Epithelial cell of esophagus (primary cell): ENCODE data around the gene SORL1.

ENCODE experiments used
- DNase-seq: peaks from one replicate; pipeline ENCODE4 v3.0.0; 2010; ENCODE audit warnings: low read depth
- H3K4me3 ChIP-seq: 2 replicates; pipeline ENCODE4 v1.5.1; 2011; ENCODE audit warnings: mild to moderate bottlenecking, low read length, control low read depth
- CTCF ChIP-seq: IDR thresholded peaks from 2 replicates; pipeline ENCODE4 v1.5.1; 2011; ENCODE audit warnings: low read depth, mild to moderate bottlenecking, low read length, control low read depth, inconsistent platforms; ENCODE audit not compliant: insufficient read depth; ENCODE audit errors: missing control alignments

SORL1 gene

GRCh38 chr11:121572571-121573059 is 120.5 kb downstream of the SORL1 start:
- no peak for TF ChIP-seq CTCF
- no peak for DNase-seq
- no peak overlapping the region for H3K4me3 ChIP-seq

GRCh38 chr11:121574801-121575200 is 122.7 kb downstream of the SORL1 start:
- no peak for DNase-seq
- no peak for TF ChIP-seq CTCF
- H3K4me3 ChIP-seq, result no peak overlapping the region

GRCh38 chr11:121575250-121575962 is 123.3 kb downstream of the SORL1 start:
- no peak for TF ChIP-seq CTCF
- no peak for DNase-seq
- H3K4me3 ChIP-seq, result no peak overlapping the region

- no peak for DNase-seq
- H3K4me3 ChIP-seq, result no peak overlapping the region
- no peak for TF ChIP-seq CTCF
Measured at GRCh38 chr11:121575963-121576290, 123.8 kb downstream of the SORL1 start.

GRCh38 chr11:121576531-121576930 is 124.4 kb downstream of the SORL1 start:
- H3K4me3 ChIP-seq, result no peak overlapping the region
- DNase-seq, result no peak
- TF ChIP-seq CTCF, result no peak

GRCh38 chr11:121577106-121577848 is 125.2 kb downstream of the SORL1 start:
- no peak for DNase-seq
- no peak overlapping the region for H3K4me3 ChIP-seq
- TF ChIP-seq CTCF, result no peak
